Retinal pigment epithelial cell (primary cell): ENCODE data around the gene PREX1.

ENCODE experiments used
- DNase-seq: peaks from one replicate; pipeline ENCODE4 v3.0.0-alpha.2; 2010; ENCODE audit warnings: low read depth
- H3K4me3 ChIP-seq: 2 replicates; pipeline ENCODE4 v1.5.1; 2011; ENCODE audit warnings: mild to moderate bottlenecking, low read length, control low read depth, moderate library complexity
- CTCF ChIP-seq: conservative IDR thresholded peaks from 2 replicates; pipeline ENCODE4 v1.5.1; 2011; ENCODE audit warnings: low read depth, low read length, control low read depth, inconsistent platforms

PREX1 gene

GRCh38 chr20:48592107-48592940 lies 235.5 kb downstream of the PREX1 start:
- H3K4me3 ChIP-seq = no peak overlapping the region
- TF ChIP-seq CTCF = no peak

GRCh38 chr20:48586730-48587129 lies 241.1 kb downstream of the PREX1 start:
- TF ChIP-seq CTCF = no peak
- H3K4me3 ChIP-seq = no peak overlapping the region
- no peak for DNase-seq

More at GRCh38 chr20:48592107-48592940, 235.5 kb downstream of the PREX1 start:
- DNase-seq = no peak

- DNase-seq = no peak
- no peak overlapping the region for H3K4me3 ChIP-seq
- no peak for TF ChIP-seq CTCF
Observed at GRCh38 chr20:48585061-48585870, 242.5 kb downstream of the PREX1 start.

GRCh38 chr20:48584391-48585060 lies 243.3 kb downstream of the PREX1 start:
- no peak for TF ChIP-seq CTCF
- no peak for DNase-seq
- no peak overlapping the region for H3K4me3 ChIP-seq

- DNase-seq = no peak
- TF ChIP-seq CTCF = no peak
- H3K4me3 ChIP-seq = no peak overlapping the region
Observed at GRCh38 chr20:48583801-48584200, 244.0 kb downstream of the PREX1 start.

- no peak for TF ChIP-seq CTCF
- DNase-seq = no peak
- no peak overlapping the region for H3K4me3 ChIP-seq
Observed at GRCh38 chr20:48583171-48583570, 244.6 kb downstream of the PREX1 start.
